ENCODE data around the gene BTG4.

The BTG4 gene

GRCh38 chr11:111494040-111494439, 18.1 kb downstream of the BTG4 start:
- no peak for DNase-seq (ENCODE audit: low read depth)

GRCh38 chr11:111490496-111490895, 21.7 kb downstream of the BTG4 start:
- no peak for DNase-seq (ENCODE audit: low read depth)

- DNase-seq (ENCODE audit: low read depth) = no peak
These were observed 28.8 kb downstream of the BTG4 start for GRCh38 chr11:111483431-111483830.

- DNase-seq (ENCODE audit: low read depth) = no peak
These were observed 32.5 kb downstream of the BTG4 start for GRCh38 chr11:111479666-111480065.

- DNase-seq (ENCODE audit: low read depth) = no peak
These were observed 34.3 kb downstream of the BTG4 start for GRCh38 chr11:111477898-111478297.

DNA sequence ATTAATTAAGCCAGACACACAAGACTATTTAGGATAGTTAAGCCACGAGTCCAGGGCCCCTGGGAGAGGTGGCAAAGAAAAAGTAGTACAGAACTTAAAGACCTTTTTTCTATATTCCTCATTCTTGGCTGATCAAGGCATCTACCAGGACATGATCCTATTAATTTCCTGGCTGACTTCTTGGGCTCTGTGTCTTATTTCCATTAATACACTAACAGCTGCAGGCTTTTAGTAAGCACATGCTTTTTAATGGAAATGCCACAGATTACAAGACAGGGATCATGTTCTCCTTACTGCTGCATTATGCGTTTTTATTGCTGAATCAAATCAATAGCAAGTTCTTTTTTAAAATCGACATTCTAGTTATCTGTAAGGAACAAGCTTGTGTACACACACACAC, 35.2 kb downstream of the BTG4 start:
- DNase-seq (ENCODE audit: low read depth) = no peak

GRCh38 chr11:111476366-111476765, 35.8 kb downstream of the BTG4 start:
- DNase-seq (ENCODE audit: low read depth) = no peak

DNA sequence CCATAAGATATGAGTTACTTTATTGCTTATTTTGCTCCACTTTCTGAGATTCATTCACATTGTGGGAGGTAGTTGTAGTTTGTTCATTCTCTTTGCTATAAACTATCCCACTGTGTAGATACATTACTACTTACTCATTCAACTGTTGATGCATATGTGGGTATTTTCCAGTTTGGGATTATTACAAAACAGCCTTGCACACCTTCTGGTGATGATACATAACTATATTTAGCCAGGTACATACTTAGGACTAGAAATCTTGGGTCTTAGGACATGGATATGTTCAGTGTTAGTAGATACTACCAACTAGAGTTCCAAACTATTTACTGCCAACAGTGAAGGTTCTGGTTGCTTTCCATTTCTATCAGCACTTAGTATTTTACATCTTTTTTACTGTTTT, 37.8 kb downstream of the BTG4 start:
- DNase-seq (ENCODE audit: low read depth) = no peak

DNA sequence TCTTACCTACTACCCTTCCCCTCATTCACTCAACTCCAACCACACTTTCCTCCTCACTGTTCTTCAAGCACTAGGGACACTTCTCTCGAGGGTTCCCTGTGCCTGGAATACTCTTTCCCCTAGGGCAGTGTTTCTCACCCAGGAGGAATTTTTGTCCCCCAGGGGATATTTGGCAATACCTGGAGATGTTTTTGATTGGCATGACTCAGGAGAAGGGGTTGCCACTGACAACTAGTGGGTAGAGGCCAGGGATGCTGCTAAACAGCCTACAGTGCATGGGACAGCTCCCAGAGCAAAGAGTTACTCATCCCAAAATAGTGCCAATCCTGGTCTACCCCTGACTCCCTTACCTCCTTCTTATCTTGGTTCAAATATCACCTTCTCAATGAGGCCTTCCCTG, 40.0 kb downstream of the BTG4 start:
- no peak for DNase-seq (ENCODE audit: low read depth)

GRCh38 chr11:111469200-111469599, 43.0 kb downstream of the BTG4 start:
- DNase-seq (ENCODE audit: low read depth) = no peak

DNA sequence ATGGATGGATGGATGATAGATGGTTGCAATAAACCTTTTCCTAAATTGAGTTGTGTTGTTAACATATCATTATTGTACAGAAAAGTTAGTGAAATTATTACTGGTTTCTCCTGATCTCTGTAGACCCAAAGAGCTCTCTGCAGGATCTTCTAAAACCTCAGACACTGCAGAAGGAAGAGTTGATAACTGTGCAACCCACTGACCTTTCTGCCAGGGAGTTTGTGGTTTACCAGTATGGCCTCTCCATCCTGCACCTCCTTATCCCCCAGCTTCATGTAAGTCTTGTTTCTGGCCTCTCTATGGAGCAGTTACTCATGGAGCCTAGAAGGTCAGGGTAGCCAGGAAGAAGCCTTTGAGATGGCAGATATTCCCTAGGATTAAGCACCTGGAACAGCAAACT, 45.6 kb downstream of the BTG4 start:
- no peak for DNase-seq (ENCODE audit: low read depth)

- DNase-seq (ENCODE audit: low read depth) = no peak
These were observed 46.8 kb downstream of the BTG4 start for GRCh38 chr11:111465400-111465799.

DNA sequence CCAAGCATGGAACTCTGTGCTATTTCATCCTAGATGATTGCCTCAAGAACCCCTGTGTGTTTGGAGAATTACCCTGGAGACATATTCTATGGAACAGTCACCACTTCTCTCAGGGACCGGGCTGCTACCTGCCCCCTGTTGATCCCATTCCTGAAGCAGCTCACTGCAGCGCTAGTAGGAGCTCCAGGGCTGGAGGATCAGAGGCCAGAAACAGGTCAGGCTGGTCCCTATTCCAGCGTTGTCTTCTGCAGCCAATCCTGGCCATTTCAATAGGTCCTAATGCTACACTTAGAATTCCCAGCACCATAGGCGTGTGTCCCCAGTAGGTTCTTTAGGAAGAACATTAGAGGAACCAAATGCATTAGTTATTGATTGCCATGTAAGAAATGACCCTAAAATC, 48.9 kb downstream of the BTG4 start:
- DNase-seq (ENCODE audit: low read depth) = no peak

DNA sequence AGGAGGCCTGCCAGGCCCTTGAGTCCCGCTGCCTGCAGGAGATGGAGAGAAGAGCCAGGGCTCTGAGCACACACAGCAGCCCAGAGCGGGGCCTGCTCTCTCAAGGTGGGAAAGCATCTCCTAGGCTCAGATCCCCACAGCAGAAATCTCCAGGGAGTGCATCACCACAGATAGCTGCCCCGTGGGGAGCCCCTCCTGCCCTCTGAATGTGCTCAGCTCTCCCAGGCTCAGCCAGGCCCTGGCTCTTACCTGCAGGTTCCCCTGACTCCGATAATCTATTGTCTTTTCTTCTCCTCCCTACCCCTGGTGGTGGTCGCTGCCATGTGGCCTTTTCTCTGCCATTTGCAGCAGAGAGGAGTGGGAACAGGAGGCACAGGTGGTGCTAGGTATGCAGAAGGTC, 49.9 kb downstream of the BTG4 start:
- no peak for DNase-seq (ENCODE audit: low read depth)

GRCh38 chr11:111461460-111462235, 50.5 kb downstream of the BTG4 start:
- no peak for DNase-seq (ENCODE audit: low read depth)

DNA sequence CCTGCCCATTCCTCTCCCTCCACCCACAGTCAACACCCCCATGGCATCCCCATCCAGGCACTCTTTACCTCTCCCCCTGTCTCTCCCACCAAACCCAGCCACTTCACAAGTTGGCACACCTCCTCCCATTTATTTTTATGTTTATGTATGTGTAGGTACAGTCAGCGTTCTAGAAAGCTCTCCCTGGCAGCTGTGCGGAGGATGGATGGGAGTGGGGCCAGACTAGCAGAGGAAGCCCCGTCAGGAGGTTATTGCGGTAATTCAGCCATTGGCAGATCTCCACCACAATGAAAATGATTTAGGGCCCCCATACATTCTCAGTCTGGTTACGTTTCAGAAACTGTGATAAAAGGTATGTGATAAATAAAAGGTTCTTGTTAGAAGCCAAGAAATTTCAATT, 51.3 kb downstream of the BTG4 start:
- DNase-seq (ENCODE audit: low read depth) = no peak

GRCh38 chr11:111460340-111460739, 51.8 kb downstream of the BTG4 start:
- DNase-seq (ENCODE audit: low read depth) = no peak

GRCh38 chr11:111459506-111460270, 52.5 kb downstream of the BTG4 start:
- DNase-seq (ENCODE audit: low read depth) = no peak

DNA sequence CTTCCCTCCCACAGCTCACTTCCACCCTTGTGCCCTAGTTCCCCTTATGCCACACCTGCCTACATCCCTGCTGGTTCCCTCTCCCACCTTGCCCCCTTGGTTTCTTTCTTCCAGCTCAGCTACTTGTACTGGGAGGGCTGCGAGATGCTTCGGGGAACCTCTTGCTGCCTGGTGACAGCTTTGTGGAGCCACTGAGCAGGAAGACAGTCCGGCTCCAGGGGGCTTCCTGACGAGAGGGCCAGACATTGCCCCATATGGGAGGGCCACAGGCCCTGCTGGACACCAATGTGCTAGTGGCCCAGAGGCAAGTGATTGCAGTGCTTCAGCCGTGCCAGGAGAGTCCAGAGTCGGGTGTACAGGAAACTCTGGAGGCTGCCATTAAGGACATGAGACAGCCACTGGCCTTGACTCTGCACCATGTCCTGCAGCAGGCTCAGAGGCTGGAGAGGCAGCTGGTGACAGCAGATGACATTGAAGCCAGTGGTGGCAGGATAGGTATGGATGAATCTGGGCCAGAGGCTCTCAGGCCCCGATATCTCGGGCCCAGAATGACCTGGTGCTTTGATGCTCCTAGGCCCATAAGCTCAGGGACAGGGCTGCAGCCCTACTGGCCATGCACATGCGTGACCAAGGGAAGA, 54.3 kb downstream of the BTG4 start:
- no peak for DNase-seq (ENCODE audit: low read depth)

- DNase-seq (ENCODE audit: low read depth) = no peak
These were observed 55.1 kb downstream of the BTG4 start for GRCh38 chr11:111456859-111457730.

DNA sequence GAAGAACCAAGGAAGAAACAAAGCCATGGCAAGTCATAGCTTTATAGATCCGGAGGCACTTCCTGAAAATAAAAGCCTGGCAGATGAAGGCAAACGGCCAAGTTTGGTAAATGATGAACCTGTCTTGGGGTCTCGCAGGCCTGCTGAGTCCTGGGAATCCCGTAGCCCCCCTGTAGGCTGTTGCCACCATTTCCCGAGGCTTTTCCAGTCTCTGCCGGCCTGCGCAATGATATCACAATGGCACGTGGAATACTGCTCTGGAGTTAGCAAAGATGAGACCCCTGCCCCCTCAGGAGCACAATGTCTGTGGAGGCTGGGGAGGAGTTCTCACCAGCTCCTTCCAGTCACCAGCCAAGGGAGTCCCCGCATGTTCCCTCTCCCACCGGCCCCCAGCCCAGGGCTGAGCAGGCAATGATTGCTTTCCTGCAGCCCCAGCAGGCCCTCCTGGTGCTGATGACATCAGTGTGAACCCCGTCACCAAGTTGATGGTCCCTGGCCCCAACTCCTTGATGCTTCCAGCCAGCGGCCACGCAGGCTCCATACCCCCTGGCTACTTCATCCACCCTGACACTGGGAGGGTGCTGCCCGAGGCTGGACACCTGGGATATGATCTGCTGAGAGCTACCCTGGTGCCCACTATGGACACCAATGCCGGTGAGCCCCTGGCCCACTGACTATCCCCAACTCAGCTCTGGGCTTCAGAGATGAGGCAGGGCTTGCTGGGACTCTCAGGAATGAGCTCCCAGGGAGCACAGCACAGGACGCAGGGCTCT, 55.9 kb downstream of the BTG4 start:
- no peak for DNase-seq (ENCODE audit: low read depth)
